ENCODE results near the gene ZNF440. TPM values are rescaled to one million over a fixed set of nuclear protein-coding genes. Genes with fewer than 3 reads are reported as not detected.
A peak's percentile ranks its signal among the peaks of the same experiment; 100 is the strongest.
"Not testable (repeated sequence)": the region's sequence is repeated elsewhere in the genome, so short reads cannot be mapped to it uniquely, and the experiment has no call there.

The ZNF440 gene
- total RNA-seq, 4 donors from 2014 or later, result 11.9 to 16.0 (median 13.8) TPM

- not testable (repeated sequence) for H3K9me3 ChIP-seq; H3K27me3 ChIP-seq; H3K36me3 ChIP-seq; H3K4me1 ChIP-seq; H3K4me3 ChIP-seq (replicated peaks in 1 of 3); H3K27ac ChIP-seq
- intact Hi-C loops (cut with DNase I), result loop anchor here (5.0 to 10.0 kb wide), 2 partner anchors 108 to 265 kb away; partner anchors contain the start of gene ZNF20
- TF ChIP-seq, protein P1, sequence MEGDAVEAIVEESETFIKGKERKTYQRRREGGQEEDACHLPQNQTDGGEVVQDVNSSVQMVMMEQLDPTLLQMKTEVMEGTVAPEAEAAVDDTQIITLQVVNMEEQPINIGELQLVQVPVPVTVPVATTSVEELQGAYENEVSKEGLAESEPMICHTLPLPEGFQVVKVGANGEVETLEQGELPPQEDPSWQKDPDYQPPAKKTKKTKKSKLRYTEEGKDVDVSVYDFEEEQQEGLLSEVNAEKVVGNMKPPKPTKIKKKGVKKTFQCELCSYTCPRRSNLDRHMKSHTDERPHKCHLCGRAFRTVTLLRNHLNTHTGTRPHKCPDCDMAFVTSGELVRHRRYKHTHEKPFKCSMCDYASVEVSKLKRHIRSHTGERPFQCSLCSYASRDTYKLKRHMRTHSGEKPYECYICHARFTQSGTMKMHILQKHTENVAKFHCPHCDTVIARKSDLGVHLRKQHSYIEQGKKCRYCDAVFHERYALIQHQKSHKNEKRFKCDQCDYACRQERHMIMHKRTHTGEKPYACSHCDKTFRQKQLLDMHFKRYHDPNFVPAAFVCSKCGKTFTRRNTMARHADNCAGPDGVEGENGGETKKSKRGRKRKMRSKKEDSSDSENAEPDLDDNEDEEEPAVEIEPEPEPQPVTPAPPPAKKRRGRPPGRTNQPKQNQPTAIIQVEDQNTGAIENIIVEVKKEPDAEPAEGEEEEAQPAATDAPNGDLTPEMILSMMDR (IDR thresholded peaks at IDR 0.05), result peak in 2 of 6 experiments; percentile 26 to 35
- peak; percentile 12 to 22 for DNase-seq
- 74 to 77% methylated on average over 16 of the region's 16 CpGs for WGBS, 2 donors
These were observed 65.7 kb downstream of the ZNF440 start for GRCh38 chr19:11879687-11880266.

- 93 to 96% methylated on average over 12 of the region's 12 CpGs for WGBS, 2 donors
- no peak for DNase-seq
- no peaks in the 10 kb centered on the region for H3K9me3 ChIP-seq
- no peaks in the 10 kb centered on the region for H3K27me3 ChIP-seq
- intact Hi-C loops (cut with DNase I), result loop anchor here (5.0 to 10.0 kb wide), 2 partner anchors 107 to 264 kb away; partner anchors contain the start of gene ZNF20
- H3K4me1 ChIP-seq, result no peaks in the 10 kb centered on the region
- no peaks in the 10 kb centered on the region for H3K36me3 ChIP-seq
- no peak overlapping the region for H3K27ac ChIP-seq
- TF ChIP-seq, protein P1 (IDR thresholded peaks at IDR 0.05), result no peak
- no peak for TF ChIP-seq POLR2A (IDR thresholded peaks at IDR 0.05)
- H3K4me3 ChIP-seq (replicated peaks in 1 of 3), result no peak overlapping the region
These were observed 66.5 kb downstream of the ZNF440 start for GRCh38 chr19:11880598-11880997.

DNA sequence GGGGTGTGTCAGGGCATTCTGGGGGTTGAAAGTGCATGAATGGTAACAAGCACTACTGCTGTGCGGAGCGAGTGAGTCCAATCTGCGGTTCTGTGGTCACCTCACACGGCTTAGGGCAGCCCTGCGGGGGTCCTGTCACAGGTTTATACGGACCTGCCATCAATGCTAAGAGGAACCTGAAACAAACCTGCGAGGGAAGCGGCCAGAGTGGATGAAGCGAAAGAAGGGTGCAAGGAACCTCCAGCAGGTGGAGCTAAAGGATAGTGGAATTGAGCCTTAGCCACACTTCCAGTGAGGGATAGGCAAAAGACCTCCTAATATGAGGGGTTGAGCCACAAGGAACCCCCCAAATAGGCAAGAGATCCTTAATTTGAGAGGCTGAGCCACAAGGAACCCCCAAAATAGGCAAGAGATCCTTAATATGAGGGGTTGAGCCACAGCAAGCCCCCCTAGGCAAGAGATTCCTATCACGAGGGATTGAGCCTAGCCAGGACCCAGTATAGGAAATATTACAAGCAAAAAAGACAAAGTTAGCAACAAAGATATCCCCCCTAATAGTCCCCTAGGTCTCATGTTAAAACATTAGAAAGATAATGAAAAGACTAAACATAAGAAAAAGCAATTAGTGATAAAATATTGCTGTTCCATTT is 67.2 kb downstream of the ZNF440 start:
- no peaks in the 10 kb centered on the region for H3K36me3 ChIP-seq
- H3K4me1 ChIP-seq, result no peaks in the 10 kb centered on the region
- no peaks in the 10 kb centered on the region for H3K27me3 ChIP-seq
- WGBS, 2 donors, result 11 to 18% methylated on average over 10 of the region's 10 CpGs
- no peak overlapping the region for H3K27ac ChIP-seq
- H3K4me3 ChIP-seq (replicated peaks in 1 of 3), result no peak overlapping the region
- TF ChIP-seq, protein P1 (IDR thresholded peaks at IDR 0.05), result peak; percentile 49 to 80 (median 68)
- TF ChIP-seq POLR2A (IDR thresholded peaks at IDR 0.05), result no peak
- no peaks in the 10 kb centered on the region for H3K9me3 ChIP-seq
- peak; percentile 64 to 66 for DNase-seq
- intact Hi-C loops (cut with DNase I), result loop anchor here (5.0 to 10.0 kb wide), 2 partner anchors 106 to 264 kb away; partner anchors contain the start of gene ZNF20

- Histone ChIP-seq H3K4me3 (replicated peaks in 1 of 3) (no peak overlapping the region), H3K36me3 (no peaks in the 10 kb centered on the region), H3K27ac (no peak overlapping the region), H3K27me3 (no peaks in the 10 kb centered on the region), H3K4me1 (peaks cover 0 to 3% of the 10 kb centered on the region in 2 donors), H3K9me3 (no peaks in the 10 kb centered on the region)
- 72 to 78% methylated on average over 2 of the region's 2 CpGs for WGBS, 2 donors
- no peak for DNase-seq
- intact Hi-C loops (cut with DNase I), result loop anchor here (5.0 to 10.0 kb wide), 2 partner anchors 105 to 262 kb away; partner anchors contain the start of gene ZNF20
- TF ChIP-seq, protein P1 (IDR thresholded peaks at IDR 0.05), result no peak
- TF ChIP-seq POLR2A (IDR thresholded peaks at IDR 0.05), result no peak
These were observed 68.5 kb downstream of the ZNF440 start for GRCh38 chr19:11882606-11883005.

Other genes starting within 250 kb of the ZNF440 start
- 1 to 10 TPM; 4.9 to 8.4 (median 6.2) TPM for gene ACP5, start 236.6 kb upstream of the ZNF440 start, total RNA-seq
- gene ZNF627, start 216.8 kb upstream of the ZNF440 start, total RNA-seq, result 10 to 100 TPM; 14.5 to 24.3 (median 21.7) TPM
- gene ZNF823, start 75.3 kb upstream of the ZNF440 start, total RNA-seq, result 10 to 100 TPM in 1 of 4 donors, 1 to 10 TPM in 3; 7.4 to 11.7 (median 9.1) TPM
- gene ZNF441, start 47.3 kb upstream of the ZNF440 start, total RNA-seq, result 10 to 100 TPM; 17.8 to 56.4 (median 24.2) TPM
- gene ZNF491, start 15.8 kb upstream of the ZNF440 start, total RNA-seq, result 1 to 10 TPM; 2.9 to 3.2 (median 3.1) TPM
- 10 to 100 TPM; 13.8 to 22.9 (median 18.6) TPM for gene ZNF439, start 34.5 kb downstream of the ZNF440 start, total RNA-seq
- gene ZNF69, start 73.5 kb downstream of the ZNF440 start, total RNA-seq, result 10 to 100 TPM; 14.1 to 20.0 (median 16.7) TPM
- 10 to 100 TPM; 10.9 to 23.1 (median 16.0) TPM for gene ZNF700, start 110.8 kb downstream of the ZNF440 start, total RNA-seq
- gene ZNF763, start 150.8 kb downstream of the ZNF440 start, total RNA-seq, result 10 to 100 TPM in 2 of 4 donors, 1 to 10 TPM in 2; 7.4 to 14.4 (median 10.3) TPM
- 10 to 100 TPM in 3 of 4 donors, 1 to 10 TPM in 1; 8.9 to 21.8 (median 12.6) TPM for gene ZNF433, start 221.4 kb downstream of the ZNF440 start, total RNA-seq
- under 1 TPM; 0.22 to 0.67 (median 0.33) TPM for gene ZNF878, start 238.7 kb downstream of the ZNF440 start, total RNA-seq